GM20000 (cell line): ENCODE measurements around the gene ST6GALNAC5.

ENCODE experiments used
- DNase-seq: peaks from one replicate; pipeline ENCODE4 v3.0.0; 2012; ENCODE audit warnings: low spot score
- CTCF ChIP-seq: IDR thresholded peaks from 2 replicates; pipeline ENCODE4 v1.5.1; 2012; ENCODE audit warnings: mild to moderate bottlenecking, control low read depth; ENCODE audit errors: extremely low read depth, missing control alignments

Gene ST6GALNAC5

GRCh38 chr1:77012066-77012465, 144.8 kb downstream of the ST6GALNAC5 start:
- DNase-seq = no peak
- no peak for TF ChIP-seq CTCF

DNA sequence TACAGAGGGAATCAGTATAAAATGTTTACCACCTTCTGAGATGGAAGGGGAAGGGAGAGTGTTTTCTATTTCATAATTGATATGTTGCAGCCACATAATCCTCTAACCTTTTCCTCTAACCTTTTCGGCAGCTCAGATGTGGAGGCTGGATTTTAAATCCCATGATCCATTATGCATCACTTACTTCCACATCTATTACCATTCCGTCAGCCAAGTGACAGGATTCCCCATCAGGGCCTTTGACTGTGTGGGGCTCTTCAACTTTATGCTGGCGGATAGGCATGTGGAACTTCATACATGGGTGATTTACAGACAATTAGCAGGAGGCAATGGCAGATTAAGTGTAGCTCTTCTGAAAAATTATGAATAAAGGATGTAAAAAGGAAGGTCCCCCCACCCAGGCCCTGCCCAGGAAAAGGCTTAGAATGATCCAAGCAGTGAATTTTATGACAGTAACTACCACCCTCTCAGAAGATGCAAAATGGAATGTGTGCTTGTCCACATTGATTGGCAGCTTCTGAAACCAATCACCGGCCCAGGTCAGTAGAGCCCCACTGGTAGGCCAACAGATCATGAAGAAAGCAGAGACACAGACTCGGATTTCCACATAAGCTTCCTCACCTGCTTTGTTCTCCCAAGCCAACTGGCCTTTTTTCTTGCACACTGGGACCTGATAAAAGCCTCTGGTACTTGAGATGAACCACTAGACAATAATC, 147.0 kb downstream of the ST6GALNAC5 start:
- no peak for DNase-seq
- no peak for TF ChIP-seq CTCF

DNA sequence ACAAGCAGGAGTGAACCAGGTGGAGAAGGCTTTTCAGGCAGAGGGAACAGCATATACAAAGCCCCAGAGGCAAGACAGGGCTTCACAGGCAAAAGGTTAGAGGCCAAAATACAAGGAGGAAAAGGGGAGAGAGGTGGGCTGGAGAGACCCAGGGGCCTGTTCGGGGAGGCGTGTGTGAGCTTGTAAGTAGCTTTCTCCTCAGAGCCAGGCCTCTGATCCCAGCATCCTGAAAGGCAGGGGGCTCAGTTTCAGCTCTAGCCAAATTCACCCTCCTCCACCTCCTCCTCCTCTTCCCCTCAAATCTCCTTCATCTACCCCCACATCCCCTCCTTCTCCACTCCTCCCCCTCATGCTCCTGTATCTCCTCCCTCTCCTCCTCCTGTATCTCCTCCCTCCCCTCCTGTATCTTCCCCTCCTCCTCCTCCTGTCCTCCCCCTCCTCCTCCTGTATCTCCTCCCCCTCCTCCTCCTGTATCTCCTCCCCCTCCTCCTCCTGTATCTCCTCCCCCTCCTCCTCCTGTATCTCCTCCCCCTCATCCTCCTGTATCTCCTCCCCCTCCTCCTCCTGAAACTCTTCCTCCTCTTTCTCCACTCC, 148.6 kb downstream of the ST6GALNAC5 start:
- no peak for DNase-seq
- no peak for TF ChIP-seq CTCF

- no peak for DNase-seq
- TF ChIP-seq CTCF = no peak
These were observed 149.2 kb downstream of the ST6GALNAC5 start for GRCh38 chr1:77016386-77016985.

GRCh38 chr1:77018311-77018710, 151.0 kb downstream of the ST6GALNAC5 start:
- no peak for TF ChIP-seq CTCF

DNA sequence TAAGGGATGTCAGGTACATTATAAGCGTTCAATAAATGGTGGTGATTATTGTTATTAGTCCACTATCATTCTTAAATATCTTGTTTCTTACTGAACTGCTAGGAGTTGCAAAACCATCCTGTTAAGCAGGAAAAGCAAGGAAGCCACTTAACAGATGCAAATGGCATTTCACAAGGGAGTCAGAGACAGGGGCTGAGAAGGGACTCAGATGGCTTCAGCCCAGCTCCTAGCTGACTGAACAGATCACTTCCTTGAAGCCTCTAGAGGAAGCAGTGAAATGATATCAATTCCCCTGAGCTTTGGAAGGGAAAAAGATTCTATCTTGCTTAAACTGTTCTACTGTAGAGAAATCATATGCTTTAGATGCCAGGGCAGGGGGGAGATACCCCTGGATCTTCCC, 151.5 kb downstream of the ST6GALNAC5 start:
- TF ChIP-seq CTCF = no peak
- DNase-seq = no peak

More at GRCh38 chr1:77018311-77018710, 151.0 kb downstream of the ST6GALNAC5 start:
- no peak for DNase-seq

DNA sequence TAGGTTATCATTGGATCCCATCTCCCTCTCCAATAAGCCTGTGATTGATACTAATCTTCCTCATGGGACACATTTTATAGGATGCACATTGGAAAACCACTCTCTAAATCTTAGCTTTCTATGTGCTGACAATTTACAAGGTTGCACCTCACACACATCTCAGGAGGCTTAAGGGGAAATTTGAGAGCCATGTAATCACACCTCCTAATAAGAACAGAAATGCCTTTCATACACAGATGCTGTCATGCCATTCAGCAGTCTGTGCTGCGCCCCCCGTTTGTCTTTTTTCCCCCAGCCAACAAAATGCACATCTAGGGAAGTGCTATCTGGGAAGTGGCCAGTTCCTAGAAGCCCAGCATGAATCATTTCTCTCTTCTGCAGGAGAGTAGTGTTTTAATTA, 154.5 kb downstream of the ST6GALNAC5 start:
- DNase-seq = no peak
- TF ChIP-seq CTCF = no peak
